Breast epithelium (tissue), 3 donors: Measurements from ENCODE around the gene DYSF.

Experiments used
- CTCF ChIP-seq, 3 donors: fragments of 450-650 bp; IDR thresholded peaks; one replicate each; pipeline ENCODE4 v1.5.1; 2016 to 2017; ENCODE audit warnings: antibody characterized with exemption in 3 of 3, mild to moderate bottlenecking in 3 of 3, moderate library complexity in 3 of 3
- POLR2A ChIP-seq: fragments of 450-650 bp; IDR thresholded peaks from one replicate; pipeline ENCODE4 v1.6.1; 2016; ENCODE audit warnings: antibody characterized with exemption, mild to moderate bottlenecking, moderate library complexity

- TF ChIP-seq POLR2A = no peak
- TF ChIP-seq CTCF (IDR thresholded peaks at IDR 0.05) = no peak
Observed at GRCh38 chr2:71700041-71700657, 246.8 kb downstream of the DYSF start.
